NCI-H1105 treated with DMSO at 0.1 percent for 48 hours (cell line): Measurements from ENCODE around the gene HEXIM2.
A peak's percentile ranks its signal among the peaks of the same experiment; 100 is the strongest.

Source experiments
- DNase-seq: peaks from one replicate; lab custom pipeline; 2025; lab: John Stamatoyannopoulos, UW

Gene HEXIM2

GRCh38 chr17:45127548-45128300 lies 34.0 kb upstream of the HEXIM2 start:
- DNase-seq = no peak

- no peak for DNase-seq
These were observed 33.3 kb upstream of the HEXIM2 start for GRCh38 chr17:45128331-45128730.

GRCh38 chr17:45128989-45129388 lies 32.7 kb upstream of the HEXIM2 start:
- DNase-seq = no peak

- DNase-seq = no peak
These were observed 32.2 kb upstream of the HEXIM2 start for GRCh38 chr17:45129426-45129939.

GRCh38 chr17:45129940-45130680 lies 31.6 kb upstream of the HEXIM2 start:
- DNase-seq = no peak

- DNase-seq = no peak
These were observed 30.7 kb upstream of the HEXIM2 start for GRCh38 chr17:45130681-45131615.

- DNase-seq = no peak
These were observed 29.9 kb upstream of the HEXIM2 start for GRCh38 chr17:45131616-45132319.

GRCh38 chr17:45132320-45132571 lies 29.4 kb upstream of the HEXIM2 start, which contains the start of gene PLCD3:
PLCD3 (minus strand) TSS chr17:45132515; CDS start chr17:45132410, 105 bp downstream.
- no peak for DNase-seq

GRCh38 chr17:45132572-45133463 lies 28.9 kb upstream of the HEXIM2 start:
- peak; percentile 43 for DNase-seq

- peak; percentile 93 for DNase-seq
These were observed 26.3 kb upstream of the HEXIM2 start, which contains the start of gene ACBD4 for GRCh38 chr17:45135192-45135977. ACBD4 (plus strand) TSS chr17:45135687; CDS start chr17:45136145, 458 bp downstream.

GRCh38 chr17:45135978-45136791 lies 25.5 kb upstream of the HEXIM2 start:
- no peak for DNase-seq

GRCh38 chr17:45136846-45137560 lies 24.7 kb upstream of the HEXIM2 start:
- no peak for DNase-seq

GRCh38 chr17:45137561-45138305 lies 23.9 kb upstream of the HEXIM2 start:
- no peak for DNase-seq

GRCh38 chr17:45138911-45139532 lies 22.7 kb upstream of the HEXIM2 start:
- no peak for DNase-seq

- no peak for DNase-seq
These were observed 22.1 kb upstream of the HEXIM2 start for GRCh38 chr17:45139533-45139920.

- DNase-seq = no peak
These were observed 18.5 kb upstream of the HEXIM2 start for GRCh38 chr17:45143094-45143670.

- DNase-seq = no peak
These were observed 17.9 kb upstream of the HEXIM2 start for GRCh38 chr17:45143767-45144198.
